ENCODE results near the gene CDH4. TPM values are rescaled to one million over a fixed set of nuclear protein-coding genes. Genes with fewer than 3 reads are reported as not detected.

The CDH4 gene
- total RNA-seq, 1 experiment from 2014 or later = not detected

DNA sequence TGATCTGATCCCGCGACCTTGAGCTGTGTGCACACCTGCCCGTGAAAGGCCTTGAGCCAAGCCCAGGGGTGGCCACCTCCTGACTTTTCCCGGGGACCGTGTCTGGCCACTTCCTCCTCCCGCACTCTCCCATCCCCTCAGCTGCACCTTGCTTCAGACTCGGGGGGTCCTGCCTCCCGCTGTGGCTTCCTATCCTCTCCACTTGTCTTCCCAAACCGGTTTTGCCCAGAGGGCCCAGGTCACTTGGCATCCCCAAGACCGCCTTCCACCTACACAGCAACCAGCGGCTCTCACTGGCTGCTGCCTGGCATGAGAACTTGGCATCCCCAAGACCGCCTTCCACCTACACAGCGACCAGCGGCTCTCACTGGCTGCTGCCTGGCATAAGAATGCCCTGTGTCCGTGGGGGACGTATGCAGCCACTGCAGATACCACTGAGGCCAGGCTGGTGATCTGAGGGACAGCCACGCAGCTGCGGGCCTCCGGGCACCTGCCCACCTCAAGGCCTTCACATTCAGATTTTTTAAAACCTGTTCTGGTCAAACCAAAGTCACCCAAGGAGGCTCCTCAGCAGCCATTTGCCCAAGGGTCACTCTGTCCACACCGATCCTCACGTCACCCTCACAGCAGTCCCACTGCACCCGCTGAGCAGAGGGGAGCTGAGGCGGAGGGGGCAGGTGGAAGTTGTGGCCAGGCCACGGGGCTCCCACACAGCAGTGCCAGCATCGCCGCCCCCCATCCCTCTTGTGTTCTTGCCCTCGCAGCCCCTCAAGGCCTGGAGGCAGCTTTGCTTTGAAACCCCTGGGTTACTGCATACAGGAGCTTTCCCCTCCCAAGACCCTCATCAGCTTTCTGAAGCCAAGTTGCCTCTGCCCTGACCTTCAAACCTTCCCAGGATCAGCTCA, 568.1 kb downstream of the CDH4 start:
- Histone ChIP-seq H3K4me1 (ENCODE audit: control insufficient read depth, insufficient read depth, low read length) (no peaks in the 10 kb centered on the region), H3K27ac (ENCODE audit: low read length) (no peak overlapping the region), H3K4me3 (ENCODE audit: low read depth in 2 of 2, low read length in 2 of 2) (no peak overlapping the region), H3K9me3 (ENCODE audit: control insufficient read depth, insufficient read depth, low read depth, low read length) (no peaks in the 10 kb centered on the region), H3K27me3 (ENCODE audit: control insufficient read depth, insufficient read depth, low read length) (peaks cover 4% of the 10 kb centered on the region; the same call in 1 of the 2 replicates), H3K36me3 (ENCODE audit: control insufficient read depth, insufficient read depth, low read length) (no peaks in the 10 kb centered on the region)
- ATAC-seq = no peak
- in situ Hi-C loops (cut with HindIII; ENCODE audit: low pct_unique_long_range_greater_than_20kb, low sequenced_read_pairs) (no loop called here), intact Hi-C loops (cut with micrococcal nuclease; ENCODE audit: unreplicated experiment) (no loop called here)
- ChIA-PET CTCF (no interaction called here), POLR2A (no interaction called here)
- BruUV-seq (replicated peaks) = no TSS peak
- DNase-seq (ENCODE audit: low read depth, low spot score) = no peak
- TF ChIP-seq POLR2AphosphoS5 (IDR thresholded peaks at IDR 0.05; ENCODE audit: low read depth, low read length) (no peak), TCF7L2 (IDR thresholded peaks at IDR 0.05; ENCODE audit: low read depth, low read length) (no peak), SIN3A (IDR thresholded peaks at IDR 0.05; ENCODE audit: borderline replicate concordance, insufficient read depth, low read depth, low read length) (no peak)
- TF ChIP-seq, protein P1, sequence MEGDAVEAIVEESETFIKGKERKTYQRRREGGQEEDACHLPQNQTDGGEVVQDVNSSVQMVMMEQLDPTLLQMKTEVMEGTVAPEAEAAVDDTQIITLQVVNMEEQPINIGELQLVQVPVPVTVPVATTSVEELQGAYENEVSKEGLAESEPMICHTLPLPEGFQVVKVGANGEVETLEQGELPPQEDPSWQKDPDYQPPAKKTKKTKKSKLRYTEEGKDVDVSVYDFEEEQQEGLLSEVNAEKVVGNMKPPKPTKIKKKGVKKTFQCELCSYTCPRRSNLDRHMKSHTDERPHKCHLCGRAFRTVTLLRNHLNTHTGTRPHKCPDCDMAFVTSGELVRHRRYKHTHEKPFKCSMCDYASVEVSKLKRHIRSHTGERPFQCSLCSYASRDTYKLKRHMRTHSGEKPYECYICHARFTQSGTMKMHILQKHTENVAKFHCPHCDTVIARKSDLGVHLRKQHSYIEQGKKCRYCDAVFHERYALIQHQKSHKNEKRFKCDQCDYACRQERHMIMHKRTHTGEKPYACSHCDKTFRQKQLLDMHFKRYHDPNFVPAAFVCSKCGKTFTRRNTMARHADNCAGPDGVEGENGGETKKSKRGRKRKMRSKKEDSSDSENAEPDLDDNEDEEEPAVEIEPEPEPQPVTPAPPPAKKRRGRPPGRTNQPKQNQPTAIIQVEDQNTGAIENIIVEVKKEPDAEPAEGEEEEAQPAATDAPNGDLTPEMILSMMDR (IDR thresholded peaks at IDR 0.05) = no peak
- TF ChIP-seq, protein P2, sequence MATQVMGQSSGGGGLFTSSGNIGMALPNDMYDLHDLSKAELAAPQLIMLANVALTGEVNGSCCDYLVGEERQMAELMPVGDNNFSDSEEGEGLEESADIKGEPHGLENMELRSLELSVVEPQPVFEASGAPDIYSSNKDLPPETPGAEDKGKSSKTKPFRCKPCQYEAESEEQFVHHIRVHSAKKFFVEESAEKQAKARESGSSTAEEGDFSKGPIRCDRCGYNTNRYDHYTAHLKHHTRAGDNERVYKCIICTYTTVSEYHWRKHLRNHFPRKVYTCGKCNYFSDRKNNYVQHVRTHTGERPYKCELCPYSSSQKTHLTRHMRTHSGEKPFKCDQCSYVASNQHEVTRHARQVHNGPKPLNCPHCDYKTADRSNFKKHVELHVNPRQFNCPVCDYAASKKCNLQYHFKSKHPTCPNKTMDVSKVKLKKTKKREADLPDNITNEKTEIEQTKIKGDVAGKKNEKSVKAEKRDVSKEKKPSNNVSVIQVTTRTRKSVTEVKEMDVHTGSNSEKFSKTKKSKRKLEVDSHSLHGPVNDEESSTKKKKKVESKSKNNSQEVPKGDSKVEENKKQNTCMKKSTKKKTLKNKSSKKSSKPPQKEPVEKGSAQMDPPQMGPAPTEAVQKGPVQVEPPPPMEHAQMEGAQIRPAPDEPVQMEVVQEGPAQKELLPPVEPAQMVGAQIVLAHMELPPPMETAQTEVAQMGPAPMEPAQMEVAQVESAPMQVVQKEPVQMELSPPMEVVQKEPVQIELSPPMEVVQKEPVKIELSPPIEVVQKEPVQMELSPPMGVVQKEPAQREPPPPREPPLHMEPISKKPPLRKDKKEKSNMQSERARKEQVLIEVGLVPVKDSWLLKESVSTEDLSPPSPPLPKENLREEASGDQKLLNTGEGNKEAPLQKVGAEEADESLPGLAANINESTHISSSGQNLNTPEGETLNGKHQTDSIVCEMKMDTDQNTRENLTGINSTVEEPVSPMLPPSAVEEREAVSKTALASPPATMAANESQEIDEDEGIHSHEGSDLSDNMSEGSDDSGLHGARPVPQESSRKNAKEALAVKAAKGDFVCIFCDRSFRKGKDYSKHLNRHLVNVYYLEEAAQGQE (IDR thresholded peaks at IDR 0.05; ENCODE audit: insufficient read depth in 1 of 2, low read depth in 2 of 2, low read length in 1 of 2) = no peak

DNA sequence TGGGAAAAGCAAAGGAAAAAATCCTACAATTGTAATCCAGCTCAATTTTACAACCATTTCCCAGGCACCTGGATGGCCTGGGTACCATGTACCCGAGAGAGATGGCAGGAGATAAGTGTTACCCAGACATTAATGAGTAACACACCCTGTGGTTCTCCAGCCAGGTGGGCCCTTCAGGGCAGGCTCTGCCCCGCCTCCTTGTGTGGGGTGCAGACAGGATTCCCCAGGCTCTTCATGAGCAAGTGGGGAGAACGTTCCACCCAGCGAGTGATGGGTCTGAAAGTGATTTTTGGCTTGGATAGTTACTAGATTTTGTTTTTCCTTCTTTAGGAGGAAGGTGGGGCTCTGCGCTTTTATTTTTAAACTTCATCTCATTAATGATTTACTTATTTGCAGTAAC, 569.7 kb downstream of the CDH4 start:
- Histone ChIP-seq H3K27me3 (ENCODE audit: control insufficient read depth, insufficient read depth, low read length) (peaks cover 2% of the 10 kb centered on the region; the same call in 1 of the 2 replicates), H3K9me3 (ENCODE audit: control insufficient read depth, insufficient read depth, low read depth, low read length) (no peaks in the 10 kb centered on the region), H3K4me3 (ENCODE audit: low read depth in 2 of 2, low read length in 2 of 2) (no peak overlapping the region), H3K36me3 (ENCODE audit: control insufficient read depth, insufficient read depth, low read length) (no peaks in the 10 kb centered on the region), H3K4me1 (ENCODE audit: control insufficient read depth, insufficient read depth, low read length) (no peaks in the 10 kb centered on the region), H3K27ac (ENCODE audit: low read length) (no peak overlapping the region)
- no TSS peak for BruUV-seq (replicated peaks)
- intact Hi-C loops (cut with micrococcal nuclease; ENCODE audit: unreplicated experiment) = no loop called here
- ChIA-PET POLR2A (no interaction called here), CTCF (no interaction called here)
- ATAC-seq (no peak), DNase-seq (ENCODE audit: low read depth, low spot score) (no peak)
- no peak for TF ChIP-seq POLR2AphosphoS5 (IDR thresholded peaks at IDR 0.05; ENCODE audit: low read depth, low read length)
- TF ChIP-seq, protein P1 (IDR thresholded peaks at IDR 0.05) = no peak
- in situ Hi-C loops (cut with HindIII; ENCODE audit: low pct_unique_long_range_greater_than_20kb, low sequenced_read_pairs) = no loop called here
